Bone marrow (tissue), 2 donors: ENCODE data around the gene PSMD4.

ENCODE experiments used
- DNase-seq, 2 donors: peaks; one replicate each; lab custom pipeline; 2025; lab: John Stamatoyannopoulos, UW

PSMD4 gene

DNA sequence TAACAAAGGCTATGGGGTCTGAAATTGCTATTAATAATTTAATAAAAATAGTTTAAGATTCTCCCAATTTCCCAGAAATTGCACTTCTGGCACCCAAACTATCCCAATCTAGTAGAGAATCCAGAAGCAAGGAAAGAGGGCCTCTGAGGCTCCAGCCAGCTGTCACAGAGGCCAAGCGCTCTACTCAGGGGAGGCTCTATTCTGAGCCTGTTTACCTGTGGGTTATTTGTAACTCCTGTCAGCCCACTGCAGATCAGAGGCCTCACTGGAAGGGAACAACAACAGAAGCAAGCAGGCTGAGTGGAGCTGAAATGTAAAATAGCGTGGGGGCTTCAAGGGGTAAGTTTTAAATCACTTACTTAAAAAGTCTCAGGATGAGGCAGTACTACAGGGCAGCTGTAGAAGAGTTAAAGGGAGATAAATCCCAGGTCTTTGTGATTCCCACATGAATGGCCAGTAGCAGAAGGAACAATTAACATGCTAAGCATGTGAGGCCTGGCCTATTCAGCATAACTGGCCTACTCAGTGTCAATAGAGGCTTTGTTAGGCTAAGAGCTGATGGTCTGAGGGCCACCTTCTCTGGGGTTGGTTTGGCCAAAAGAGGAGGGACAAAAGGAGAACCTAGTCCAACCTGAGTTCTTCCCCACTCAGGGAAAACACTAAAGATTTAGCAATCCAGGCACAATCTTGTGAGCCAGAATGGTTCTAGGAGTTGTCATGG lies 40.4 kb downstream of the PSMD4 start:
- no peak for DNase-seq

DNA sequence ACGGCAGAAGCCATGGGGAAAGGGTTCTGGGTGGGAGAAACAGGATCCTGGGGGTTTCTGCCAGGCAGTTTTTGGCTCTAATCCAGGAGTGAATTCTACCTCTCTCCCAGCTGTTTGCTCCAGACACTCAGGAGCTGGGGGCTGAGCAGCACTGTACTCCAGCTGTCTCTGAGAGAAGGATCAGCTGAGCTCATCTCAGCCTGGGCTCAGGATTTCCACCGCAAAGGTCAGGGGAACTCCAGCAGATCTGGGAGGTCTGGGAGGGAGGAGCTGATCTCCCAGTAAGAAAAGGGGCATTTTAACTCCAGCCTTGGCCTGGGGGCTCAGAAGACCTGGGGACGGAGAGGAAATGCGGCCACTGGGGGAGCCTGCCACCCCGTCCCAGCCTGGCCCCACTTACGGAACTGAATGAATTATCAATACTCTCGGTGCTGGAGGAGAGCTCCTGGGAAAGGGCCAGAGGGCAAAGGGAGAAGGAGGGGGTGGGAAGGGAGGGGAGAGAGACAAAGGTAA lies 55.3 kb downstream of the PSMD4 start:
- no peak for DNase-seq

DNA sequence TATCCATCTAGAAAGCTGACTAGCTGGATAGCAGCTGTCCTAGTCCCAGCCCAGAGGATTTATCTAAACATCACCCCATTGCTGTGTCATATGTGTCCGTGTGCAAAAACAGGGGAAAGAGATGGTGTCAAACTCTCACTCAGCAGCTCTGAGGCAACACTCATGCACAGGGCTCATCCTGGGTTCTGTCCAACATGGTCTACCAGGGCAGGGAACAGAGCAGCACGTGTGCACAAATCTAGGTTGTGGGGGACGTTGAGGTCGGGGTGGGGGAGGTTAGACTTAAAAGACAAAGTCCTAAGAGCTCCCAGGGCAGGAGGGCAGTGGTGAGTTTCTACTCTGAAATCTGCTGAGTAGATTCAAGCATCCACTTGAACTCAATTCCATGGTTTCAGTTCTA lies 56.5 kb downstream of the PSMD4 start:
- DNase-seq = no peak

DNA sequence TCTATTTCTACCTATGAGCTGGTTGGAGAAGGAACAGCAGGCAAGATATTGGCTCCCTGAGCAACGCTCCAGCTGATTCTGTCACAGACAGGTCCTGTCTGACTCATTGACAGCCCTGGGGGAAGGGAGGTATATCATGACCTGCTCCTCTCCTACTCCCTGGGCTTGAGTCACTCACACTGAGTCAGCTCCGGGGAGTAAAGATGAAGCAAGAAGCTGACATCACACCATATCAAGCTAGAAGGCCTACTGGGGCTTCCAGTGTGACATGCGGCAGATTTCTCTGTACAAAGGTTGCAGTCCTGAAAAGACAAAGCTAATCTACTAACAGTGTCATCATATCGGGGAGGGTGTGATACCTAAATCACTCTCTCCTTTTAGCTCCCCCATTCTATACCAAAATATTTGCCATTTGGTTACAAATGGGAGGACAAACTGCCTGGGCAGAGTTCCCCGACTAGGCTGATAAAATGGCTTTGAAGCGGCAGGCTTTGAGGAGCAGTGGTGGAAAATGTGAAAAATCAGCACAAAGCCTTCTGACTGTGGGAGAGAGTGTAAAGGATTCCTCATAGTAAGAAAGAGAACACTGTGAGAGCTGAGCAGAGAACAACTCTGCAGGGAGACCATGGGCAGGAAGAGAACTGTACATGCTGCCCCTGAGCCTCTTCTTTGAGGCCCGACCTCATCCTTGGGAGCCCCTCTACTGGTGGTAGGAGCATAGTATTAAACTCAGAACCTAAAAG lies 57.2 kb downstream of the PSMD4 start:
- peak; percentile 24 to 84 for DNase-seq

DNA sequence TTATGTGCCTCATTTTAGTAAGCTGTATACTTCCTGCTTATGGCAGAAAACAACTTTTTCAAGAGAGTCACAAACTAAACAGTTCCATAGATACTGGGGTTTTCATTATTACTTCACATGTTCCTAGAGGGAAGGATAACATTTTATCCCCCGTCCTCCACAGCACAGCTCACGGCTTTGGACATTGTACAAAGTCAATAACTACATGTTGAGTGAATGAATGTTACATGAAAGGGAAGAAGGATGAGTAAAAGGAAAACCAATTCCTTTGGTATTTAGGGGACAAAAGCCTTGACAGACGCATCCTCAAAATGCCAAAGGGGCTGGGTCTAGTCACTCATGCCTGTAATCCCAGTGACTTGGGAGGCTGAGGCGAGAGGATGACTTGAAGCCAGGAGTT lies 57.9 kb downstream of the PSMD4 start:
- DNase-seq = no peak

DNA sequence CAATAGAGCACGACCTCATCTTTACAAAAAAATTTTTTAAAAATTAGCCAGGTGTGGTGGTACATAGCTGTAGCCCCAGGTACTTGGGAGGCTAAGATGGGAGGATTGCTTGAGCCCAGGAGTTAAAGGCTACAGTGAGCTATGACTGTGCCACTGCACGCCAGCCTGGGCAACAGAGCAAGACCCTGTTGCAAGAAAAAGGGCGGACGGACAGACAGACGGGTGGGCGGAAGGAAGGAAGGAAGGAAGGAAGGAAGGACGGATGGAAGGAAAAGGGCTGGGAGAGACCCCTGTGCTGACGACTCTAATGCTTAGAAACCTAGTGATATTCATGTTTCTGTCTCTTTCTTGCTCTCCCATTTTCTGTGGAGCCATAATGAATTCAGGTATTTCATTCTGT lies 58.3 kb downstream of the PSMD4 start:
- DNase-seq = no peak

DNA sequence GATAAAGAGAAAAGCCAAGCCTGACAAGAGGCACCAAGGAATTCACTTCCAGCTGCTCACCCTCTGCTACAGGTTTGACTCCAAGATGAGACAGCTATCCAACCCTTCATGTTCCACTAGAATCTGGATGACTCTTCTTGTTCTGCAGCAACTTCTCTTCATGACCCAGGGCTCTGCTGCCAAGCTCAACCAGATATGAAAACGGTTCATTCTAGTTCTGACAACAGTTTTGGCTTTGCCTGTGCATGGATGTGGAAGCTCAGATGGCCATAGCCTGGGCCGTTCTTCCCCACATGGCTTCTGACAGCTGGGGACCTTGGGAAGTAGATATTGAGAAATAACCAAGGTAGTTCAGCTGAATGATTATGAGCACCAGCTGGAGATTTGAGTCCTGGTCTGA lies 59.0 kb downstream of the PSMD4 start:
- DNase-seq = no peak

DNA sequence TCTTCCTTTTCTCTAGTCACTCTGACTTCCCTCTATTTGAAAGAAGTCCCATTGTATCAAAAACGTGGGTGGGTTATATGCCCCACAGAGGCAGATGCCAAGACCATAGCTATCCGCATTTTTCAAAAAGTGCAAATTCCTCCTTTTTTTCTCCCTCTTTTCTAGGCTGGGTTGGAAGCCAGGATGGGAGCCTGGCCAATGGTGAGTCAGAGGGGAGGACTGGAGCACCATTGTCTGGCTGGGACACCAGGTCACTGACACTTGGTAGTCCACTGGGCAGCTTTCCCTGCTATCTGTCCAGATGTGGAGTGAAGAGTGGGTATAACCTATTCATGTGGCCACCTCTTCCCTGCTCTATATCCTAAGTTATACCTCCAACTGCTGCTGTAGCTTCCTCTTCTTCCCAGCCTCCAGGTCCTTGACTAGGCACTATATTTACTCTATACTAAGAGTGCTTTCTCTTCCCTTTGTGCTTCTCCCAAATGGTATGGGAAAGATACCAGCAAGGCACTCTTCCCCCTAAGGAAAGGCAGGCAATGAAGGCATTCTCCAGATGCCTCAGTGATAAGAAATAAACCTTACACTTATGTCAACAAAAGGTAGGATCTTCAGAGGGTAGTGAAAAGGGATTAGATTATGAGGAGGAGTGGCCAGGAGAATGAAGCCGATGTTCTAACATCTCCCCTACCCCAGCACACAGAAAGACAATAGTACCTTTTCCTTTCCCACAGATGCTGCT lies 59.8 kb downstream of the PSMD4 start:
- no peak for DNase-seq

DNA sequence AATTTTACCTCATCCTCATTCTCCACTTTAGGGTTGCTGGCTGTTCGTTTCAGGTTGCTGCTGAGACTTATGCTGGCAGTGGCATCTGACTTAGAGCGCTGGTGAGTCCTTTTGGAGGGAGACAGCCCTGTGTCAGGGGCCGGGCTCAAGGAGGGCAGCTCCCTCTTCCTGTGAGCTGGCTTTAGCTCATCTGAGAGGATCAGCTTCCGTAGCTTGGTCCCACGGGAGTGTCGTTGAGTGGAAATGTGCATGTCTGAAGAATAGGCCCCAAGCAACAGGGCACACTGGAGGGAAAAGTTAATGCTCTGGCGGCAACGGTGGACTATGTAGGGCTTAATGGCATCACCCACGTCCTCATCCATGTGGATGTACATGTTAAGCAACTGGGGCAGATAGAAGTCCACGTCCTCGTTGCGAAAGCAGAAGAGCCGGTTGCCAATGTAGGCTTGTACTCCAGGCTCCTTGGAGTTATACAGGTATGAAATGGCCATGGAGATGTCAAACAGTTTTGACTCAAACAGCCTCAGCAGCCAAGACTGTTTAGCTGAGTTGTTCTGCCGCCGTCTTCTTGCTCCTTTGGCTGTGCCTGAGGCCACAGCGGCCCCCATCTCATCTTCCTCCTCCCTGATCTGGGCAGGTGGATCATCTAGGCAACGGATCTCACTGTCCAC lies 61.2 kb downstream of the PSMD4 start:
- DNase-seq = no peak
